Astrocyte (in vitro differentiated cells and primary cell): ENCODE measurements around the gene RAB40C. TPM values are rescaled to one million over a fixed set of nuclear protein-coding genes. Genes with fewer than 3 reads are reported as not detected.

Experiments
- DNase-seq: peaks from one replicate; pipeline ENCODE4 v3.0.0-alpha.2; 2010; ENCODE audit warnings: low read depth
- FAIRE-seq: peaks from 2 replicates; lab custom pipeline; 2011; peaks lifted over from hg19 to GRCh38; lab: Jason Lieb, UNC
- H2AFZ ChIP-seq: 2 replicates; pipeline ENCODE4 v1.6.0; 2012; ENCODE audit warnings: low read depth, low read length, inconsistent platforms
- H3K27ac ChIP-seq: 2 replicates; pipeline ENCODE4 v1.5.1; 2011; ENCODE audit warnings: low read depth, low read length, inconsistent platforms
- H3K27me3 ChIP-seq: 2 replicates; pipeline ENCODE4 v1.6.0; 2011; ENCODE audit warnings: low read length, inconsistent platforms; ENCODE audit not compliant: insufficient read depth
- H3K36me3 ChIP-seq: 2 replicates; pipeline ENCODE4 v1.5.1; 2011; ENCODE audit warnings: low read length, inconsistent platforms; ENCODE audit not compliant: insufficient read depth
- H3K4me1 ChIP-seq: 2 replicates; pipeline ENCODE4 v1.5.1; 2011; ENCODE audit warnings: low read length, inconsistent platforms; ENCODE audit not compliant: insufficient read depth
- H3K4me2 ChIP-seq: 2 replicates; pipeline ENCODE4 v1.6.0; 2012; ENCODE audit warnings: low read length, inconsistent platforms
- H3K4me3 ChIP-seq: 2 replicates; pipeline ENCODE4 v1.5.1; 2011; ENCODE audit warnings: low read depth, mild to moderate bottlenecking, low read length, inconsistent platforms; ENCODE audit not compliant: insufficient read depth
- H3K79me2 ChIP-seq: 2 replicates; pipeline ENCODE4 v1.6.0; 2012; ENCODE audit warnings: mild to moderate bottlenecking, low read length, inconsistent platforms; ENCODE audit not compliant: insufficient read depth
- H3K9ac ChIP-seq: 2 replicates; pipeline ENCODE4 v1.6.0; 2012; ENCODE audit warnings: mild to moderate bottlenecking, low read length, inconsistent platforms
- H3K9me3 ChIP-seq: 2 replicates; pipeline ENCODE4 v1.5.1; 2012; ENCODE audit warnings: low read depth, mild to moderate bottlenecking, low read length, inconsistent platforms; ENCODE audit not compliant: insufficient read depth
- H4K20me1 ChIP-seq: 2 replicates; pipeline ENCODE4 v1.6.0; 2012; ENCODE audit warnings: low read length, inconsistent platforms; ENCODE audit not compliant: insufficient read depth
- H3K27ac Mint-ChIP-seq: one replicate; pipeline ENCODE4 v1.8.0; 2021; ENCODE audit warnings: mild to moderate bottlenecking, mixed read lengths; ENCODE audit not compliant: unreplicated experiment
- H3K27me3 Mint-ChIP-seq: one replicate; pipeline ENCODE4 v1.8.0; 2021; ENCODE audit warnings: low read depth, mixed read lengths; ENCODE audit not compliant: unreplicated experiment
- H3K36me3 Mint-ChIP-seq: one replicate; pipeline ENCODE4 v1.8.0; 2021; ENCODE audit warnings: low read depth, mixed read lengths; ENCODE audit not compliant: unreplicated experiment
- H3K4me1 Mint-ChIP-seq: one replicate; pipeline ENCODE4 v1.8.0; 2021; ENCODE audit warnings: low read depth, mixed read lengths; ENCODE audit not compliant: unreplicated experiment
- H3K4me3 Mint-ChIP-seq: one replicate; pipeline ENCODE4 v1.8.0; 2021; ENCODE audit warnings: mild to moderate bottlenecking, moderate library complexity, mixed read lengths; ENCODE audit not compliant: unreplicated experiment
- H3K9me3 Mint-ChIP-seq: one replicate; pipeline ENCODE4 v1.8.0; 2021; ENCODE audit warnings: mild to moderate bottlenecking, mixed read lengths; ENCODE audit not compliant: unreplicated experiment
- CTCF ChIP-seq: IDR thresholded peaks from 2 replicates; pipeline ENCODE4 v1.5.1; 2011; ENCODE audit warnings: low read depth, mild to moderate bottlenecking, inconsistent platforms, low read length, moderate library complexity; ENCODE audit not compliant: insufficient read depth
- EZH2 ChIP-seq: IDR thresholded peaks from 2 replicates; pipeline ENCODE4 v1.6.1; 2012; ENCODE audit warnings: mild to moderate bottlenecking, low read length, inconsistent platforms; ENCODE audit not compliant: insufficient read depth
- total RNA-seq: library from RNA; stranded (reverse); gene quantifications from 2 replicates; pipeline ENCODE4 v1.2.1, GENCODE V29; 2021

RAB40C gene
- total RNA-seq, 1 donor from 2014 or later: 13.0 TPM

DNA sequence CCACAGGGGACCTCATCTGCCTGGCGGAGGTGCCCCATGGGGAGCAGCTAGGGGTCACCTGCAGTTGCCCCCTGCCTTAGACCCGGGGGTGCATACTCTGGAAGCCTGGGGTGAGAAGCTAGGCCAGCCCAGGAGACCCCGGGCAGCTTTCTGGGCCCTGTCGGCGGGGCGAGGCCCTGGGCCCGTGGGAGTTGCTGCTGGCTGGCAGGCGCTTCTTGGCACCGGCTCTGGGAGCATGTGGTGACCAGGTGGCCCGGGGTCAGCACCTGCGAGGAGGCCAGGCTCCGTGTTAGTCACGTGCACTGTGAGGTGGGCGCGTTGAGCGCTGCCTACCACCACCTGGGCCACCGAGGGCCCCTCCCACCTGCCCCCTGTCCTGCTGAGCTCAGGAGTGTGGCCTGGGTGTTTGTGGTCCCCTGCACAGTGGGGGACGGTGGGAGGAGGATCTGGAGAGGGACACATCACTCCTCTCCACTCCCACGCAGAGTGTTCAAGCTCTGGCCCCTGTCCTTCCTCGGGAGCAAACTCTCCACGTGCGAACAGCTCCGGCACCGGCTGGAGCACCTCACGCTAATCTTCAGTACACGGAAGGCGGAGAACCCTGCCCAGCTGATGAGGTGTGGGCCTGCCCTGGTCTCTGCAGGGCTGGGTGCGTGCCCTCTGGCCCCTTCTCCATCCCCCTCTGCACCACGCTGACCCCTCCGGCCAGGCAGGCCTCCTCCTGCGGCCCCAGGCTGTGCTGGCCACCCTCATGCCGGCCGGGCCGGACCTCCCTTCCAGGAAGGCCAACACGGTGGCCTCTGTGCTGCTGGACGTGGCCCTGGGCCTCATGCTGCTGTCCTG is 14.3 kb upstream of the RAB40C start:
- Histone ChIP-seq H4K20me1 (peaks cover 32% of the 10 kb centered on the region), H3K9ac (no peak overlapping the region), H3K4me1 (peaks cover 6% of the 10 kb centered on the region), H3K4me2 (no peak overlapping the region), H3K27me3 (no peaks in the 10 kb centered on the region), H3K79me2 (peaks cover 19% of the 10 kb centered on the region), H3K9me3 (no peaks in the 10 kb centered on the region), H3K27ac (no peak overlapping the region), H3K36me3 (peaks cover 5% of the 10 kb centered on the region), H2AFZ (no peak overlapping the region), H3K4me3 (no peak overlapping the region)
- no peak for DNase-seq
- Mint-ChIP-seq H3K27ac (no peak overlapping the region), H3K4me3 (no peak overlapping the region), H3K27me3 (no peaks in the 10 kb centered on the region), H3K9me3 (no peaks in the 10 kb centered on the region), H3K36me3 (no peaks in the 10 kb centered on the region), H3K4me1 (peaks cover 7% of the 10 kb centered on the region)
- TF ChIP-seq CTCF (no peak), EZH2 (no peak)
- FAIRE-seq: no peak

DNA sequence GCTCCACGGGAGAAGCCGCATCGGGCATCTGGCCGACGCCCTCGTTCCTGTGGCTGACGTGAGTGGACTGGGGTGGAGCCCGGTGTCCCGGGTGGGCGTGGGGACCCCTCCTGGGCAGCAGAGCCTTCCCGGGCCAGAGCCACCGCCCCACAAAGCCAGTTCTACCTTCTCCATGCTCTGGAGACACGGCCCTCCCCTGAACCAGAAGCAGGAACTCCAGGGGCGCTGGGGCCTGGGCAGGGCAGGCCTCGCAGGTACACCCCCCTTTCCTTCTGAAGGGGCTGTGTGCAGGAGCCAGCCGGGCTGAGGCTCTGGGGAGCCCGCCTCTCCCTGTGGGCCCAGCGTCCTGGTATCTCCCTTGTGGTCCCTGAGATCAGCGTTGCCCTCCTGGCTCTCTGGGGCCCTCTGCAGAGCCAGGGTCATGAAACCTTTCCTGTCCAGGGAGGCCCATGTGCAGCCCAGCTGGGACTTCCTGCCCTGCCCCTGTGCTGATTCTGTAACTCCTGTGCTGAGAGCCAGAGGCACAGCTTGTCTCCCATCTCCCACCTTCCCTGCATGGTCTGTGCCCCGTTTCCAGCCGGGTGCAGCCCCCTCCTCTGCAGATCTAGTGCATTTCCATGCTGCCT is 13.6 kb upstream of the RAB40C start:
- H3K9me3 Mint-ChIP-seq: no peaks in the 10 kb centered on the region
- H3K4me1 ChIP-seq: no peaks in the 10 kb centered on the region
- TF ChIP-seq EZH2: no peak
- no peak for TF ChIP-seq CTCF
- no peak overlapping the region for H3K27ac ChIP-seq
- peaks cover 12% of the 10 kb centered on the region for H3K79me2 ChIP-seq
- no peak overlapping the region for H3K9ac ChIP-seq
- H3K27ac Mint-ChIP-seq: no peak overlapping the region
- H3K4me3 ChIP-seq: no peak overlapping the region
- FAIRE-seq (no peak), DNase-seq (no peak)
- no peaks in the 10 kb centered on the region for H3K36me3 Mint-ChIP-seq
- no peak overlapping the region for H2AFZ ChIP-seq
- H3K36me3 ChIP-seq: peaks cover 5% of the 10 kb centered on the region
- H4K20me1 ChIP-seq: peaks cover 24% of the 10 kb centered on the region
- no peaks in the 10 kb centered on the region for H3K9me3 ChIP-seq
- peaks cover 7% of the 10 kb centered on the region for H3K4me1 Mint-ChIP-seq
- no peak overlapping the region for H3K4me2 ChIP-seq
- H3K27me3 ChIP-seq: no peaks in the 10 kb centered on the region
- H3K27me3 Mint-ChIP-seq: no peaks in the 10 kb centered on the region
- H3K4me3 Mint-ChIP-seq: no peak overlapping the region
